ENCODE results near the gene PPTC7. TPM values are rescaled to one million over a fixed set of nuclear protein-coding genes. Genes with fewer than 3 reads are reported as not detected.
A peak's percentile ranks its signal among the peaks of the same experiment; 100 is the strongest.

The PPTC7 gene
- total RNA-seq, 1 donor from 2014 or later = 13.7 TPM

GRCh38 chr12:110503432-110503831, 79.7 kb downstream of the PPTC7 start:
- no peak for DNase-seq (ENCODE audit: low spot score, unreplicated experiment)
- Mint-ChIP-seq H3K27me3 (peaks cover 3% of the 10 kb centered on the region), H3K9me3 (ENCODE audit: low read depth) (peaks cover 8% of the 10 kb centered on the region), H3K36me3 (ENCODE audit: insufficient read depth) (peaks cover 5% of the 10 kb centered on the region), H3K4me1 (ENCODE audit: low read depth) (peaks cover 13% of the 10 kb centered on the region), H3K4me3 (ENCODE audit: low read depth) (peak overlapping the region; percentile 33), H3K27ac (no peak overlapping the region)
- no peak for TF ChIP-seq CTCF (IDR thresholded peaks at IDR 0.05; ENCODE audit: unreplicated experiment)

GRCh38 chr12:110501752-110502738, 81.1 kb downstream of the PPTC7 start, which contains the start of the genes RAD9B and VPS29:
Gene RAD9B, plus strand, starts transcription at chr12:110502331. Its CDS starts 7 bp downstream, at chr12:110502338.
Gene VPS29, minus strand, starts transcription at chr12:110502111. Its CDS starts 60 bp downstream, at chr12:110502051.
- peaks cover 13% of the 10 kb centered on the region for H3K4me1 Mint-ChIP-seq (ENCODE audit: low read depth)

GRCh38 chr12:110501399-110501751, 81.7 kb downstream of the PPTC7 start:
- DNase-seq (ENCODE audit: low spot score, unreplicated experiment) = no peak

More at GRCh38 chr12:110501752-110502738, 81.1 kb downstream of the PPTC7 start, which contains the start of the genes RAD9B and VPS29:
- H3K4me3 Mint-ChIP-seq (ENCODE audit: low read depth) = peak within 1 kb of the TSS; percentile 99
- peaks cover 3% of the 10 kb centered on the region for H3K27me3 Mint-ChIP-seq
- TF ChIP-seq CTCF (IDR thresholded peaks at IDR 0.05; ENCODE audit: unreplicated experiment) = no peak
- H3K27ac Mint-ChIP-seq = peak within 1 kb of the TSS; percentile 98
- peaks cover 5% of the 10 kb centered on the region for H3K36me3 Mint-ChIP-seq (ENCODE audit: insufficient read depth)
- H3K9me3 Mint-ChIP-seq (ENCODE audit: low read depth) = peaks cover 8% of the 10 kb centered on the region
- peak; percentile 94 for DNase-seq (ENCODE audit: low spot score, unreplicated experiment)

GRCh38 chr12:110498984-110499706, 84.0 kb downstream of the PPTC7 start:
- peak overlapping the region; percentile 69 for H3K27ac Mint-ChIP-seq
- peaks cover 13% of the 10 kb centered on the region for H3K4me1 Mint-ChIP-seq (ENCODE audit: low read depth)
- H3K36me3 Mint-ChIP-seq (ENCODE audit: insufficient read depth) = peaks cover 10% of the 10 kb centered on the region
- TF ChIP-seq CTCF (IDR thresholded peaks at IDR 0.05; ENCODE audit: unreplicated experiment) = no peak
- H3K4me3 Mint-ChIP-seq (ENCODE audit: low read depth) = no peak overlapping the region
- H3K27me3 Mint-ChIP-seq = peaks cover 3% of the 10 kb centered on the region
- peaks cover 8% of the 10 kb centered on the region for H3K9me3 Mint-ChIP-seq (ENCODE audit: low read depth)
- no peak for DNase-seq (ENCODE audit: low spot score, unreplicated experiment)

More at GRCh38 chr12:110501399-110501751, 81.7 kb downstream of the PPTC7 start:
- Mint-ChIP-seq H3K9me3 (ENCODE audit: low read depth) (peaks cover 8% of the 10 kb centered on the region), H3K4me1 (ENCODE audit: low read depth) (peaks cover 13% of the 10 kb centered on the region), H3K4me3 (ENCODE audit: low read depth) (peak overlapping the region; percentile 99), H3K27ac (peak overlapping the region; percentile 98), H3K27me3 (peaks cover 3% of the 10 kb centered on the region), H3K36me3 (ENCODE audit: insufficient read depth) (peaks cover 5% of the 10 kb centered on the region)
- TF ChIP-seq CTCF (IDR thresholded peaks at IDR 0.05; ENCODE audit: unreplicated experiment) = no peak

Other genes with a start within 250 kb of the PPTC7 start
- 86.2 and 91.8 TPM in 2 replicates for gene ANAPC7, start 179.6 kb downstream of the PPTC7 start, total RNA-seq
- gene ARPC3, start 133.0 kb downstream of the PPTC7 start, total RNA-seq = 181 and 184 TPM in 2 replicates
- gene GPN3, start 115.1 kb downstream of the PPTC7 start, total RNA-seq = 18.7 and 19.8 TPM in 2 replicates
- gene FAM216A, start 114.5 kb downstream of the PPTC7 start, total RNA-seq = 5.3 and 6.8 TPM in 2 replicates
- gene VPS29, start 81.2 kb downstream of the PPTC7 start, total RNA-seq = 101 and 102 TPM in 2 replicates
- gene RAD9B, start 81.0 kb downstream of the PPTC7 start, total RNA-seq = 0.24 and 0.33 TPM in 2 replicates
- gene TCTN1, start 30.8 kb upstream of the PPTC7 start, total RNA-seq = 72.6 and 84.0 TPM in 2 replicates
- 4.2 and 5.0 TPM in 2 replicates for gene HVCN1, start 105.8 kb upstream of the PPTC7 start, total RNA-seq
- gene PPP1CC, start 159.6 kb upstream of the PPTC7 start, total RNA-seq = 164 TPM in 2 replicates

All from progenitor cell of endocrine pancreas (in vitro differentiated cells).